Activated CD8-positive, alpha-beta T cell treated with anti-CD3 and anti-CD28 coated beads for 36 hours (primary cell): Measurements from ENCODE around the gene GRM1. TPM values are rescaled to one million over a fixed set of nuclear protein-coding genes. Genes with fewer than 3 reads are reported as not detected.

Source experiments
- ATAC-seq: fragments of 200-7000 bp; cut with Tn5 transposase; one replicate; pipeline ENCODE4 v1.10.0; 2021; ENCODE audit warnings: mild to moderate bottlenecking, moderate library complexity
- CTCF ChIA-PET: fragments of 350-600 bp; sonication (Branson Sonifier 250); formaldehyde crosslinking; loops from one replicate; lab custom pipeline; 2021; ENCODE audit warnings: antibody characterized with exemption; lab: Charles Lee
- POLR2A ChIA-PET: fragments of 350-600 bp; sonication (Branson Sonifier 250); formaldehyde crosslinking; loops from one replicate; lab custom pipeline; 2021; ENCODE audit warnings: antibody characterized with exemption; lab: Charles Lee
- DNase-seq: peaks from one replicate; pipeline ENCODE4 v3.0.0-alpha.2; 2020
- H3K27ac Mint-ChIP-seq: one replicate; pipeline ENCODE4 v1.8.0; 2021; ENCODE audit warnings: mild to moderate bottlenecking, mixed read lengths
- H3K27me3 Mint-ChIP-seq: one replicate; pipeline ENCODE4 v1.8.0; 2021; ENCODE audit warnings: mixed read lengths
- H3K36me3 Mint-ChIP-seq: one replicate; pipeline ENCODE4 v1.8.0; 2021; ENCODE audit warnings: low read depth, mixed read lengths
- H3K4me1 Mint-ChIP-seq: one replicate; pipeline ENCODE4 v1.8.0; 2021; ENCODE audit warnings: low read depth, mixed read lengths
- H3K4me3 Mint-ChIP-seq: one replicate; pipeline ENCODE4 v1.8.0; 2021; ENCODE audit warnings: mild to moderate bottlenecking, moderate library complexity, mixed read lengths
- H3K9me3 Mint-ChIP-seq: one replicate; pipeline ENCODE4 v1.8.0; 2021; ENCODE audit warnings: mixed read lengths
- intact Hi-C: fragments of 100-400 bp; cut with micrococcal nuclease; formaldehyde crosslinking; loops from one replicate; pipeline ENCODE4 v1.10.0; 2022
- total RNA-seq, 2 experiments: library from RNA; stranded (reverse); gene quantifications; one replicate each; pipeline ENCODE4 v1.2.3, GENCODE V29; 2021
- TF ChIP-seq, protein P1 (sequence below): fragments of 200-600 bp; IDR thresholded peaks from one replicate; pipeline ENCODE4 v1.8.0; 2022; ENCODE audit warnings: antibody characterized with exemption, mild to moderate bottlenecking

Gene GRM1
- total RNA-seq, 2 experiments from 2014 or later = not detected

DNA sequence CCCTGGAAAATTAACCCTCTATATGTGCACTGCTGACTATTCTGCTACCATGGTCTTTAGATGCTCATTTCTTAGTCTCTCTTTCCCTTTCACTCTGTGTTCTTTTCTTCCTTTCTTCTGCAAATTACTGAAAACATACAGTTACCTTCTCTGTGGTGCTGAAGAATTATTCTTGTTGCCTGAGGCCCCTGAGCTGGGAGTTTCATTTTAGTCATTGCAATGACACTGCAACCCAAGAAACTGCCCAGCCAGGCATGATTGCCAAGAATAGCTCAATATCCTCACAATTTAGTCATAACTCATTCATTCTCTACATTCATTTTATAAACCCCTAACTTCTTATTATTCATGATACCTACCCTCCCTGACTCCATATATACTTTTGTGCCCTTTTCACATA lies 269.0 kb downstream of the GRM1 start:
- no peak overlapping the region for H3K27ac Mint-ChIP-seq
- DNase-seq = no peak
- ChIA-PET POLR2A (no interaction called here), CTCF (no interaction called here)
- TF ChIP-seq, protein P1, sequence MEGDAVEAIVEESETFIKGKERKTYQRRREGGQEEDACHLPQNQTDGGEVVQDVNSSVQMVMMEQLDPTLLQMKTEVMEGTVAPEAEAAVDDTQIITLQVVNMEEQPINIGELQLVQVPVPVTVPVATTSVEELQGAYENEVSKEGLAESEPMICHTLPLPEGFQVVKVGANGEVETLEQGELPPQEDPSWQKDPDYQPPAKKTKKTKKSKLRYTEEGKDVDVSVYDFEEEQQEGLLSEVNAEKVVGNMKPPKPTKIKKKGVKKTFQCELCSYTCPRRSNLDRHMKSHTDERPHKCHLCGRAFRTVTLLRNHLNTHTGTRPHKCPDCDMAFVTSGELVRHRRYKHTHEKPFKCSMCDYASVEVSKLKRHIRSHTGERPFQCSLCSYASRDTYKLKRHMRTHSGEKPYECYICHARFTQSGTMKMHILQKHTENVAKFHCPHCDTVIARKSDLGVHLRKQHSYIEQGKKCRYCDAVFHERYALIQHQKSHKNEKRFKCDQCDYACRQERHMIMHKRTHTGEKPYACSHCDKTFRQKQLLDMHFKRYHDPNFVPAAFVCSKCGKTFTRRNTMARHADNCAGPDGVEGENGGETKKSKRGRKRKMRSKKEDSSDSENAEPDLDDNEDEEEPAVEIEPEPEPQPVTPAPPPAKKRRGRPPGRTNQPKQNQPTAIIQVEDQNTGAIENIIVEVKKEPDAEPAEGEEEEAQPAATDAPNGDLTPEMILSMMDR = no peak
- intact Hi-C loops = no loop called here
- no peak overlapping the region for H3K4me3 Mint-ChIP-seq
- H3K27me3 Mint-ChIP-seq = peaks cover 6% of the 10 kb centered on the region
- no peaks in the 10 kb centered on the region for H3K9me3 Mint-ChIP-seq
- H3K36me3 Mint-ChIP-seq = no peaks in the 10 kb centered on the region
- ATAC-seq = no peak
- no peaks in the 10 kb centered on the region for H3K4me1 Mint-ChIP-seq

DNA sequence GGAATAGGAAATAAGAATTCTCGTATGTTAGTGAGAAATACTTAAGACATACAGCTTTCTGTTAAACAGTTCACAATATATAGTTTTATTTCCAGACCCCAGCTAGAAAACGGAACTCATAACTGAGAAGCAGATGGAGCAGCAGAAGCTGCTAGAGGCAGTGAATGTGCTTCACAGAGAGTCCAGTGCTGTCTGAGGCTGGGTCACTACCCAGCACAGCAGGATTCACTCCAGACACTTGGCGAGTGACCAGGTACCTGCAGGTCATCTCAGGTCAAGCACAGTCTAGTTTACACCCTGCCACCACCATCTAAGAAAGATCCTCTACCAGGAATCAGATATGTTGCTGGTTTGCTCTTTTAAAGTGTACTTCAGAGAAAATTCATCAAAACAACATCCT lies 271.7 kb downstream of the GRM1 start:
- TF ChIP-seq, protein P1 = no peak
- Mint-ChIP-seq H3K27ac (no peak overlapping the region), H3K4me1 (no peaks in the 10 kb centered on the region), H3K27me3 (peaks cover 6% of the 10 kb centered on the region), H3K4me3 (no peak overlapping the region), H3K9me3 (no peaks in the 10 kb centered on the region), H3K36me3 (no peaks in the 10 kb centered on the region)
- intact Hi-C loops = no loop called here
- POLR2A ChIA-PET = no interaction called here
- CTCF ChIA-PET = no interaction called here
- ATAC-seq (no peak), DNase-seq (no peak)

DNA sequence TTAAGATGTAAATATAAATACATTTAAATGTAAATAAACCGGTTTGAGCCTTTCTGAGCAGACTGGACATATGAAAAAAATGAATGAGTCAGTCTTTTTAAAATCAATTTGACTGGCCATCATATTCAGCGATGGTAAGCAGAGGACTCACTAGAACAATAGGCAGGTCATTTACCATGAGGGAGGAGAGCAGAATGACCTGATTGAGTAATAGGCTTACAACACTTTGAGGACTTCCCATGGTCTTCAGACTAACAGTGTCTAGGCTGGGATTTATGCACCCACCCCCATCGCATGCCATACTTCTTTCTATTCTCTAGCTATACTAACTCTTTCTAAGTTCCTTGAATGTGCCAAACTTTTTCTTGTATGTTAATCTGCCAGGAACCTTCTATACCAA lies 272.9 kb downstream of the GRM1 start:
- CTCF ChIA-PET = no interaction called here
- no peak overlapping the region for H3K27ac Mint-ChIP-seq
- no peak for ATAC-seq

DNA sequence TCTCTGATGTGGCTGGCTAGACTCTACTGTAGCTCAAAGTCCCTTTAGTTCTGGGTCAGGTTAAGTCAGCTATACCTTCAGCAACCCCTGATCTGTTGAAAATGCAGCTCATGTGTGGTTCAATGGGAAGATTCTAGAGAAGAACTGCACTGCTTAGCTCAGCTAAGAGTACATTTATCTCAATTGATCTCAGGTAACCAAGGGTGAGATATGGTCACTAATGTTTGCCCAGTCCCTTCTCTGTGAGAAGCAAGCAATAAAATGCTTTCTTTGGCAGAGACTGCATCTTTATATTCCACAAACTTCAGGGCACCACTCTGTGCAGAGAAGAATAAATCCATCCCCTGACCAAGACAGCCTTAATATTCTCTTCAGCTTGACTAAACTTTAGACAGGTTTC lies 274.1 kb downstream of the GRM1 start:
- POLR2A ChIA-PET = no interaction called here
- no peak for ATAC-seq
- Mint-ChIP-seq H3K27ac (no peak overlapping the region), H3K4me1 (no peaks in the 10 kb centered on the region), H3K4me3 (no peak overlapping the region), H3K36me3 (no peaks in the 10 kb centered on the region), H3K9me3 (no peaks in the 10 kb centered on the region), H3K27me3 (peaks cover 4% of the 10 kb centered on the region)
- intact Hi-C loops = no loop called here
- DNase-seq = no peak
- CTCF ChIA-PET = no interaction called here
- TF ChIP-seq, protein P1 = no peak

More for the DNA sequence above, 272.9 kb downstream of the GRM1 start:
- Mint-ChIP-seq H3K36me3 (no peaks in the 10 kb centered on the region), H3K27me3 (peaks cover 6% of the 10 kb centered on the region), H3K4me3 (no peak overlapping the region), H3K4me1 (no peaks in the 10 kb centered on the region), H3K9me3 (no peaks in the 10 kb centered on the region)
- intact Hi-C loops = no loop called here
- no peak for DNase-seq
- POLR2A ChIA-PET = no interaction called here
- TF ChIP-seq, protein P1 = no peak

DNA sequence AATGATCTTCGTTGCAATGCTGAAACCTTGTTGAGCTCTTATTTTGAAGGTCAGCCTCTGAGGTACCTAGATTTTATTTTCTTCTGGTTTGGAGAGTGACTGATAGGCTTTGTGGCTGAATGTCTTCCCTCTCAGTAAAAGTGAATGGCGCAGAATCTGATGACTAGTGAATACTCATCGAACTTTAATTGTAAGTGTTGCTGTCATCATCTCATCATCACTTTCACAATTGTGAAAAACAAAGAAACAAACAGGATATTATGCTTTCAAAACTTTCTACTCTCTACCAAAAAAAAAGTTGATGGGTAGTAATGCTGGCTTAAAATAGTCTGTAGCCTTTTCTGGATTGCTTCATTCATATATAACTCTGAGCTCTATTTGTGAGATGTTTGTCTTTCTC lies 275.3 kb downstream of the GRM1 start:
- H3K4me3 Mint-ChIP-seq = no peak overlapping the region
- H3K36me3 Mint-ChIP-seq = no peaks in the 10 kb centered on the region
- no peaks in the 10 kb centered on the region for H3K27me3 Mint-ChIP-seq
- TF ChIP-seq, protein P1 = no peak
- ChIA-PET CTCF (no interaction called here), POLR2A (no interaction called here)
- no peak for DNase-seq
- H3K4me1 Mint-ChIP-seq = no peaks in the 10 kb centered on the region
- no peak overlapping the region for H3K27ac Mint-ChIP-seq
- ATAC-seq = no peak
- intact Hi-C loops = no loop called here
- no peaks in the 10 kb centered on the region for H3K9me3 Mint-ChIP-seq
